ENCODE results near the gene MYH14. TPM values are rescaled to one million over a fixed set of nuclear protein-coding genes. Genes with fewer than 3 reads are reported as not detected.

MYH14 gene
- total and polyA plus RNA-seq, 4 experiments from 2014 or later: not detected

DNA sequence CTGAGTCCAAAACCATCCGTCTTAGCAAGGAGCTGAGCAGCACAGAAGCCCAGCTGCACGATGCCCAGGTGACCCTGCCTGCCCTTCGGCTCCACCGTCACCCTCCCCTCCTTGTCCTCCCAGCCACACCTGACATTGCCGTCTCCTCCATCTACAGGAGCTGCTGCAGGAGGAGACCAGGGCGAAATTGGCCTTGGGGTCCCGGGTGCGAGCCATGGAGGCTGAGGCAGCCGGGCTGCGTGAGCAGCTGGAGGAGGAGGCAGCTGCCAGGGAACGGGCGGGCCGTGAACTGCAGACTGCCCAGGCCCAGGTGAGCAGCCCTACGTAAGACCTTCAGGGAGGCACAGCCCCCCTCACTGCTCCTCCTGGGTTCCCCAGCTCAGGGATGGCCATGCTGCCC lies 76.7 kb downstream of the MYH14 start:
- DNase-seq: no peak
- no peak overlapping the region for H3K27ac ChIP-seq (ENCODE audit: low read depth, low read length)
- no peaks in the 10 kb centered on the region for H3K9me3 ChIP-seq (ENCODE audit: control insufficient read depth in 1 of 2, low read length in 2 of 2)
- Mint-ChIP-seq H3K27ac (no peak overlapping the region), H3K4me1 (peaks cover 0 to 1% (median 0%) of the 10 kb centered on the region in 4 donors), H3K4me3 (no peak overlapping the region), H3K9me3 (peaks cover 0 to 6% (median 2%) of the 10 kb centered on the region in 8 donors), H3K27me3 (peaks cover 3 to 6% of the 10 kb centered on the region in 2 donors), H3K36me3 (no peaks in the 10 kb centered on the region)
- ChIA-PET CTCF (ENCODE audit: partially characterized antibody) (interaction anchor here (1.6 kb wide), 1 partner anchor 8 kb away, joined by 3 read pairs; no protein-coding TSS in a partner anchor), POLR2A (ENCODE audit: partially characterized antibody) (no interaction called here)
- intact Hi-C loops (cut with micrococcal nuclease): no loop called here
- H3K36me3 ChIP-seq (ENCODE audit: insufficient read depth, low read length): no peaks in the 10 kb centered on the region
- H3K4me1 ChIP-seq (ENCODE audit: insufficient read depth, low read length): no peaks in the 10 kb centered on the region
- no peak overlapping the region for H3K4me3 ChIP-seq (ENCODE audit: low read length in 2 of 2)
- H3K27me3 ChIP-seq (ENCODE audit: insufficient read depth, low read length): no peaks in the 10 kb centered on the region

DNA sequence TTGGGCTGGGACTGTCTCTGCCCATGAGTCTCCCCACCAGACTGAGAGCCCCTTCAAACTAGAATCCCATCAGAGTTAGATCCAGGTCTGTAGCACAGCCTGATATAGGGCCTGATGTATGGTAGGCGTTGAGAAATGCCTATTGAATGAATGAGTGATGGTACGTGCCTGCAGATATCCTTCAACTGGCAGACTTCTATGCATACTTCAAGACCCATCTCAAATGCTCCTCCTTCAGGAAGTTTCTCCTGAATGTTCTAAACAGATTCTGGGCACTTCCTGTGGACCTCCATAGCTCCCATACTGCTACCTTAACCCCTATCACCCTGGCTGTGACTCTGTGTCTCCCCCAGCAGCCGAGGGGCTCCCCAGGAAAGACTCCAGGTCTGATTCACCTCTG lies 77.6 kb downstream of the MYH14 start:
- Mint-ChIP-seq H3K36me3 (no peaks in the 10 kb centered on the region), H3K27ac (no peak overlapping the region), H3K27me3 (peaks cover 3 to 8% of the 10 kb centered on the region in 2 donors), H3K4me1 (peaks cover 0 to 1% (median 0%) of the 10 kb centered on the region in 4 donors), H3K9me3 (peaks cover 0 to 15% (median 10%) of the 10 kb centered on the region in 8 donors), H3K4me3 (no peak overlapping the region)
- intact Hi-C loops (cut with micrococcal nuclease): no loop called here
- Histone ChIP-seq H3K9me3 (ENCODE audit: control insufficient read depth in 1 of 2, low read length in 2 of 2) (no peaks in the 10 kb centered on the region), H3K27ac (ENCODE audit: low read depth, low read length) (no peak overlapping the region), H3K36me3 (ENCODE audit: insufficient read depth, low read length) (no peaks in the 10 kb centered on the region), H3K4me3 (ENCODE audit: low read length in 2 of 2) (no peak overlapping the region), H3K27me3 (ENCODE audit: insufficient read depth, low read length) (no peaks in the 10 kb centered on the region), H3K4me1 (ENCODE audit: insufficient read depth, low read length) (no peaks in the 10 kb centered on the region)
- POLR2A ChIA-PET (ENCODE audit: partially characterized antibody): no interaction called here
- no peak for DNase-seq
- CTCF ChIA-PET (ENCODE audit: partially characterized antibody): interaction anchor here (1.6 kb wide), 1 partner anchor 9 kb away, joined by 3 read pairs; no protein-coding TSS in a partner anchor

DNA sequence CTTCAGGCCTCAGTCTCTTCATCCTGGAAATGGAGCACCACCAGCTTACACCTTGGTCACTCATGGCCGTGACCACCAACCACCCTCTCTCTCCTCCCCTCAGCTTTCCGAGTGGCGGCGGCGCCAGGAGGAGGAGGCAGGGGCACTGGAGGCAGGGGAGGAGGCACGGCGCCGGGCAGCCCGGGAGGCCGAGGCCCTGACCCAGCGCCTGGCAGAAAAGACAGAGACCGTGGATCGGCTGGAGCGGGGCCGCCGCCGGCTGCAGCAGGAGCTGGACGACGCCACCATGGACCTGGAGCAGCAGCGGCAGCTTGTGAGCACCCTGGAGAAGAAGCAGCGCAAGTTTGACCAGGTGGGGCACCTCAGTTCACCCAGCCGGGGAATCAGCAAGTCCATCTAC lies 78.1 kb downstream of the MYH14 start:
- no peaks in the 10 kb centered on the region for H3K36me3 ChIP-seq (ENCODE audit: insufficient read depth, low read length)
- no peak overlapping the region for H3K27ac ChIP-seq (ENCODE audit: low read depth, low read length)
- H3K9me3 ChIP-seq (ENCODE audit: control insufficient read depth in 1 of 2, low read length in 2 of 2): no peaks in the 10 kb centered on the region
- POLR2A ChIA-PET (ENCODE audit: partially characterized antibody): no interaction called here
- Mint-ChIP-seq H3K4me3 (no peak overlapping the region), H3K36me3 (no peaks in the 10 kb centered on the region), H3K27me3 (peaks cover 3 to 6% of the 10 kb centered on the region in 2 donors), H3K9me3 (peaks cover 0 to 20% (median 14%) of the 10 kb centered on the region in 8 donors), H3K4me1 (peaks cover 0 to 1% (median 0%) of the 10 kb centered on the region in 4 donors), H3K27ac (no peak overlapping the region)
- H3K27me3 ChIP-seq (ENCODE audit: insufficient read depth, low read length): no peaks in the 10 kb centered on the region
- no peak for DNase-seq
- H3K4me1 ChIP-seq (ENCODE audit: insufficient read depth, low read length): no peaks in the 10 kb centered on the region
- H3K4me3 ChIP-seq (ENCODE audit: low read length in 2 of 2): no peak overlapping the region
- intact Hi-C loops (cut with micrococcal nuclease): no loop called here
- CTCF ChIA-PET (ENCODE audit: partially characterized antibody): no interaction called here

- H3K27ac ChIP-seq (ENCODE audit: low read depth, low read length): no peak overlapping the region
- H3K4me1 ChIP-seq (ENCODE audit: insufficient read depth, low read length): no peaks in the 10 kb centered on the region
- no peak for DNase-seq
- Mint-ChIP-seq H3K4me3 (no peak overlapping the region), H3K27ac (no peak overlapping the region), H3K36me3 (peaks cover 2 to 4% of the 10 kb centered on the region in 2 donors), H3K4me1 (peaks cover 0 to 1% (median 0%) of the 10 kb centered on the region in 4 donors), H3K27me3 (peaks cover 12 to 24% of the 10 kb centered on the region in 2 donors), H3K9me3 (peaks cover 0 to 50% (median 31%) of the 10 kb centered on the region in 8 donors)
- H3K27me3 ChIP-seq (ENCODE audit: insufficient read depth, low read length): no peaks in the 10 kb centered on the region
- intact Hi-C loops (cut with micrococcal nuclease): no loop called here
- ChIA-PET POLR2A (ENCODE audit: partially characterized antibody) (no interaction called here), CTCF (ENCODE audit: partially characterized antibody) (no interaction called here)
- no peaks in the 10 kb centered on the region for H3K9me3 ChIP-seq (ENCODE audit: control insufficient read depth in 1 of 2, low read length in 2 of 2)
- H3K4me3 ChIP-seq (ENCODE audit: low read length in 2 of 2): no peak overlapping the region
- no peaks in the 10 kb centered on the region for H3K36me3 ChIP-seq (ENCODE audit: insufficient read depth, low read length)
Observed at GRCh38 chr19:50285833-50286232, 82.4 kb downstream of the MYH14 start.

GRCh38 chr19:50286443-50286842 lies 83.0 kb downstream of the MYH14 start:
- Mint-ChIP-seq H3K27ac (no peak overlapping the region), H3K36me3 (peaks cover 2 to 4% of the 10 kb centered on the region in 2 donors), H3K4me1 (peaks cover 0 to 1% (median 0%) of the 10 kb centered on the region in 4 donors), H3K4me3 (no peak overlapping the region), H3K9me3 (peaks cover 0 to 50% (median 31%) of the 10 kb centered on the region in 8 donors), H3K27me3 (peaks cover 14 to 24% of the 10 kb centered on the region in 2 donors)
- no peaks in the 10 kb centered on the region for H3K27me3 ChIP-seq (ENCODE audit: insufficient read depth, low read length)
- intact Hi-C loops (cut with micrococcal nuclease): no loop called here
- POLR2A ChIA-PET (ENCODE audit: partially characterized antibody): no interaction called here
- no peaks in the 10 kb centered on the region for H3K36me3 ChIP-seq (ENCODE audit: insufficient read depth, low read length)
- H3K9me3 ChIP-seq (ENCODE audit: control insufficient read depth in 1 of 2, low read length in 2 of 2): no peaks in the 10 kb centered on the region
- no peak overlapping the region for H3K4me3 ChIP-seq (ENCODE audit: low read length in 2 of 2)
- CTCF ChIA-PET (ENCODE audit: partially characterized antibody): no interaction called here
- H3K27ac ChIP-seq (ENCODE audit: low read depth, low read length): no peak overlapping the region
- no peaks in the 10 kb centered on the region for H3K4me1 ChIP-seq (ENCODE audit: insufficient read depth, low read length)
- DNase-seq: no peak

DNA sequence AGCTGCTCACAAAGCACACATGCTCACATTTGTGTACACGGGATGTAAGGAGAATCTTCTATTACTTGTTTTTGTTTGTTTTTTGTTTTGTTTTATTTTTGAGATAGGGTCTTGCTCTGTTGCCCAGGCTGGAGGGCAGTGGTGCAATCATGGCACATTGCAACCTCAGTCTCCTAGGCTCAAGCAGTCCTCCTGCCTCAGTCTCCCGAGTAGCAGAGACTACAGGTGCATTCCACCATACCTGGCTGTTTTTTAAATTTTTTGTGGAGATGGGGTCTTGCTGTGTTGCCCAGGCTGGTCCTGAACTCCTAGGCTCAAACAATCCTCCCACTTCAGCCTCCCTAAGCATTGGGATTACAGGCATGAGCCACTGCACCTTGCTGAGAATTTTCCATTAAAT lies 83.9 kb downstream of the MYH14 start:
- peaks cover 0 to 1% (median 0%) of the 10 kb centered on the region in 4 donors for H3K4me1 Mint-ChIP-seq
- intact Hi-C loops (cut with micrococcal nuclease): no loop called here
- Histone ChIP-seq H3K36me3 (ENCODE audit: insufficient read depth, low read length) (no peaks in the 10 kb centered on the region), H3K27ac (ENCODE audit: low read depth, low read length) (no peak overlapping the region), H3K27me3 (ENCODE audit: insufficient read depth, low read length) (no peaks in the 10 kb centered on the region), H3K4me3 (ENCODE audit: low read length in 2 of 2) (no peak overlapping the region), H3K4me1 (ENCODE audit: insufficient read depth, low read length) (no peaks in the 10 kb centered on the region), H3K9me3 (ENCODE audit: control insufficient read depth in 1 of 2, low read length in 2 of 2) (no peaks in the 10 kb centered on the region)
- peaks cover 0 to 50% (median 31%) of the 10 kb centered on the region in 8 donors for H3K9me3 Mint-ChIP-seq
- CTCF ChIA-PET (ENCODE audit: partially characterized antibody): no interaction called here
- H3K27ac Mint-ChIP-seq: no peak overlapping the region
- H3K27me3 Mint-ChIP-seq: peaks cover 14 to 28% of the 10 kb centered on the region in 2 donors
- POLR2A ChIA-PET (ENCODE audit: partially characterized antibody): no interaction called here
- peaks cover 2 to 4% of the 10 kb centered on the region in 2 donors for H3K36me3 Mint-ChIP-seq
- H3K4me3 Mint-ChIP-seq: no peak overlapping the region
- no peak for DNase-seq

DNA sequence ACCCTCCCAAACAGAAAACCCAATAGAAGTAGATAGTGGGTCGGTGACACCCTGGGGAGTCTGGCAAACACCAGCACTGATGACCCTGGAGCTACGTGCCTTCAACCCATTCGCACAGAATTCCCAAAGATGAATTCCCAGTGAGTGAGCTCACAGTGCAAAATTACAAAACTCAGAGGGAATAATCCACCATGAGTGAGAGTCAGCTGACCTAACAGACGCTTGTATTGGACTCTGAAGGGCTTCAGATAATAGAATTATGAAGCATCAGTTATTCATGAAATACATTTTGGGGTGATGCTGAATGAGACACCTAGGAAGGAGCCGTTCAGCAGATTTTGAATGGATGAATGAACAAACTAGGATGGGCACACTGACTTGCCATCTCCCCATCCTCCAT lies 85.5 kb downstream of the MYH14 start:
- no peak for DNase-seq
- H3K27me3 ChIP-seq (ENCODE audit: insufficient read depth, low read length): peaks cover 2% of the 10 kb centered on the region
- H3K4me3 ChIP-seq (ENCODE audit: low read length in 2 of 2): no peak overlapping the region
- Mint-ChIP-seq H3K9me3 (peaks cover 0 to 52% (median 31%) of the 10 kb centered on the region in 8 donors), H3K27me3 (peaks cover 19 to 32% of the 10 kb centered on the region in 2 donors), H3K4me3 (no peak overlapping the region), H3K4me1 (no peaks in the 10 kb centered on the region), H3K36me3 (peaks cover 2 to 4% of the 10 kb centered on the region in 2 donors), H3K27ac (no peak overlapping the region)
- intact Hi-C loops (cut with micrococcal nuclease): no loop called here
- ChIA-PET CTCF (ENCODE audit: partially characterized antibody) (no interaction called here), POLR2A (ENCODE audit: partially characterized antibody) (no interaction called here)
- H3K36me3 ChIP-seq (ENCODE audit: insufficient read depth, low read length): no peaks in the 10 kb centered on the region
- no peak overlapping the region for H3K27ac ChIP-seq (ENCODE audit: low read depth, low read length)
- no peaks in the 10 kb centered on the region for H3K4me1 ChIP-seq (ENCODE audit: insufficient read depth, low read length)
- no peaks in the 10 kb centered on the region for H3K9me3 ChIP-seq (ENCODE audit: control insufficient read depth in 1 of 2, low read length in 2 of 2)
